GM12878 (cell line): ENCODE data around the gene PJA2. TPM values are rescaled to one million over a fixed set of nuclear protein-coding genes. Genes with fewer than 3 reads are reported as not detected.

Source experiments
- ATAC-seq: fragments of 200-7000 bp; cut with Tn5 transposase; 3 replicates; pipeline ENCODE4 v1.9.1; 2020; ENCODE audit warnings: mild to moderate bottlenecking, moderate library complexity
- Bru-seq: library from RNA; stranded (reverse); fragments of 400-500 nt; gene quantifications from one replicate; lab custom pipeline; 2021; lab: Mats Ljungman, UMichigan
- BruChase-seq, 2 experiments: library from RNA; stranded (reverse); fragments of 400-500 nt; gene quantifications; one replicate each; lab custom pipeline; 2021; lab: Mats Ljungman, UMichigan
- BruUV-seq: library from RNA; stranded (reverse); fragments of 400-500 nt; replicated peaks from 2 replicates; lab custom pipeline; 2021; lab: Mats Ljungman, UMichigan
- CTCF ChIA-PET: fragments of 300-600 bp; sonication (Branson Sonifier 250); formaldehyde crosslinking; extraction: SDS; loops from one replicate; lab custom pipeline; 2021; ENCODE audit warnings: inconsistent platforms; lab: Yijun Ruan, JAX
- POLR2A ChIA-PET: fragments of 350-600 bp; formaldehyde crosslinking; extraction: SDS; loops from one replicate; lab custom pipeline; 2021; ENCODE audit warnings: inconsistent platforms; lab: Charles Lee
- RAD21 ChIA-PET: fragments of 300-600 bp; sonication (Branson Sonifier 250); formaldehyde crosslinking; loops from one replicate; lab custom pipeline; 2023; ENCODE audit warnings: antibody characterized with exemption; ENCODE audit not compliant: unreplicated experiment; lab: Charles Lee
- SMC1A ChIA-PET: fragments of 300-600 bp; sonication (Branson Sonifier 250); formaldehyde crosslinking; loops from one replicate; lab custom pipeline; 2023; ENCODE audit not compliant: unreplicated experiment, uncharacterized antibody; lab: Charles Lee
- DNase-seq: peaks from one replicate; pipeline ENCODE4 v3.0.0-alpha.2; 2011; ENCODE audit warnings: low read depth, low spot score
- FAIRE-seq: peaks from 3 replicates; lab custom pipeline; 2011; peaks lifted over from hg19 to GRCh38; lab: Jason Lieb, UNC
- H2AFZ ChIP-seq: 2 replicates; pipeline ENCODE4 v1.6.0; 2011; ENCODE audit warnings: low read depth, low read length, control low read depth; ENCODE audit not compliant: control insufficient read depth
- H3K27ac ChIP-seq: 2 replicates; pipeline ENCODE4 v1.5.1; 2011; ENCODE audit warnings: control low read depth; ENCODE audit not compliant: control insufficient read depth, insufficient read depth
- H3K27me3 ChIP-seq, 2 experiments: replicated peaks in 1 of 2; 2 replicates each; pipeline versions ENCODE4 v1.6.0 to v1.6.1; 2011; ENCODE audit warnings: low read length in 1 of 2; ENCODE audit not compliant: control insufficient read depth in 2 of 2, insufficient read depth in 2 of 2
- H3K36me3 ChIP-seq, 2 experiments: 2 replicates each; pipeline ENCODE4 v1.5.1; 2011; ENCODE audit warnings: low read length in 1 of 2; ENCODE audit not compliant: control insufficient read depth in 2 of 2, insufficient read depth in 2 of 2
- H3K4me1 ChIP-seq: 2 replicates; pipeline ENCODE4 v1.6.1; 2011; ENCODE audit warnings: mild to moderate bottlenecking, low read length, moderate library complexity, mixed read lengths; ENCODE audit not compliant: control insufficient read depth, insufficient read depth
- H3K4me2 ChIP-seq: 2 replicates; pipeline ENCODE4 v1.6.0; 2011; ENCODE audit warnings: control low read depth; ENCODE audit not compliant: control insufficient read depth, insufficient read depth
- H3K4me3 ChIP-seq: fragments of 200-600 bp; sonication (generic); 2 replicates; pipeline ENCODE4 v1.5.1; 2016
- H3K79me2 ChIP-seq: 2 replicates; pipeline ENCODE4 v1.6.0; 2011; ENCODE audit warnings: low read length; ENCODE audit not compliant: control insufficient read depth, insufficient read depth
- H3K9ac ChIP-seq: 2 replicates; pipeline ENCODE4 v1.8.0; 2011; ENCODE audit warnings: low read length, control low read depth, mixed read lengths; ENCODE audit not compliant: control insufficient read depth, insufficient read depth
- H3K9me3 ChIP-seq: replicated peaks from 3 replicates; pipeline ENCODE4 v1.5.1; 2011; ENCODE audit warnings: mild to moderate bottlenecking, low read length; ENCODE audit not compliant: control insufficient read depth, insufficient read depth
- H4K20me1 ChIP-seq: 2 replicates; pipeline ENCODE4 v1.6.0; 2011; ENCODE audit not compliant: control insufficient read depth, insufficient read depth
- BACH1 ChIP-seq: fragments of 450-650 bp; IDR thresholded peaks from 2 replicates; pipeline ENCODE4 v1.6.1; 2017; ENCODE audit warnings: mild to moderate bottlenecking, borderline replicate concordance
- CHD4 ChIP-seq: fragments of 200-600 bp; sonication (generic); IDR thresholded peaks from 2 replicates; pipeline ENCODE4 v1.6.1; 2016; ENCODE audit warnings: mild to moderate bottlenecking
- CREM ChIP-seq: IDR thresholded peaks from 2 replicates; pipeline ENCODE4 v1.6.1; 2014; ENCODE audit warnings: antibody characterized with exemption, low read depth
- EED ChIP-seq: sonication (generic); IDR thresholded peaks from 2 replicates; pipeline ENCODE4 v1.6.1; 2016; ENCODE audit warnings: antibody characterized with exemption, low read depth
- EZH2 ChIP-seq: IDR thresholded peaks from 2 replicates; pipeline ENCODE4 v1.6.1; 2012; ENCODE audit warnings: low read depth, mild to moderate bottlenecking, control low read depth, inconsistent platforms, low read length, borderline replicate concordance; ENCODE audit not compliant: control insufficient read depth
- FOS ChIP-seq: IDR thresholded peaks from 3 replicates; pipeline ENCODE4 v1.6.1; 2011; ENCODE audit warnings: borderline replicate concordance; ENCODE audit not compliant: insufficient read length; ENCODE audit errors: extremely low read depth
- GATAD2B ChIP-seq: fragments of 450-650 bp; conservative IDR thresholded peaks from 2 replicates; pipeline ENCODE4 v1.6.1; 2017; ENCODE audit warnings: low read depth, mild to moderate bottlenecking, moderate library complexity
- HCFC1 ChIP-seq: fragments of 150-350 bp; IDR thresholded peaks from 2 replicates; pipeline ENCODE4 v1.6.1; 2014; ENCODE audit warnings: low read length
- IKZF2 ChIP-seq, 2 experiments: fragments of 450-650 bp; IDR thresholded peaks; 2 replicates each; pipeline ENCODE4 v1.6.1; 2017; ENCODE audit warnings: mild to moderate bottlenecking in 2 of 2, moderate library complexity in 2 of 2
- JUND ChIP-seq: IDR thresholded peaks from 2 replicates; pipeline ENCODE4 v1.6.1; 2012; ENCODE audit warnings: low read depth, mild to moderate bottlenecking, low read length, improper control_type of control experiment, moderate library complexity
- NBN ChIP-seq: fragments of 450-650 bp; IDR thresholded peaks from 2 replicates; pipeline ENCODE4 v1.6.1; 2016
- RFX5 ChIP-seq: IDR thresholded peaks from 2 replicates; pipeline ENCODE4 v1.6.1; 2011; ENCODE audit warnings: low read depth, low read length, improper control_type of control experiment
- SUPT20H ChIP-seq: IDR thresholded peaks from 2 replicates; pipeline ENCODE4 v1.6.1; 2011; ENCODE audit warnings: low read depth, mild to moderate bottlenecking, low read length, moderate library complexity, borderline replicate concordance; ENCODE audit not compliant: control insufficient read depth
- TAF1 ChIP-seq: IDR thresholded peaks from 2 replicates; pipeline ENCODE4 v1.6.1; 2011; ENCODE audit warnings: mild to moderate bottlenecking, low read depth, low read length, borderline replicate concordance
- TARDBP ChIP-seq: IDR thresholded peaks from 2 replicates; pipeline ENCODE4 v1.6.1; 2016; ENCODE audit warnings: borderline replicate concordance
- ZNF274 ChIP-seq: IDR thresholded peaks from one replicate; pipeline ENCODE4 v1.8.0; 2011; ENCODE audit not compliant: insufficient read length, insufficient read depth
- ZNF622 ChIP-seq: fragments of 450-650 bp; IDR thresholded peaks from 2 replicates; pipeline ENCODE4 v1.6.1; 2017; ENCODE audit warnings: mild to moderate bottlenecking, inconsistent platforms
- ZSCAN29 ChIP-seq: fragments of 450-650 bp; IDR thresholded peaks from 2 replicates; pipeline ENCODE4 v1.6.1; 2017; ENCODE audit warnings: mild to moderate bottlenecking, moderate library complexity
- WGBS: methylation state at CpG from one replicate; pipeline ENCODE4 v1.1.6; 2016; ENCODE audit warnings: low lambda C conversion rate; ENCODE audit not compliant: insufficient replicate concordance, insufficient coverage; ENCODE audit errors: missing lambda C conversion rate; 5-methylcytosine and 5-hydroxymethylcytosine counted together
- in situ Hi-C: fragments of 300-500 bp; cut with MboI; formaldehyde crosslinking; loops from 9 replicates; pipeline ENCODE4 v1.14.3; 2018; ENCODE audit warnings: mixed read lengths
- intact Hi-C: fragments of 100-400 bp; cut with micrococcal nuclease; formaldehyde crosslinking; loops from one replicate; pipeline ENCODE4 v1.14.2; 2022; ENCODE audit not compliant: unreplicated experiment
- long read RNA-seq, 2 experiments: library from polyadenylated mRNA; unstranded; transcript quantifications; one replicate each; pipeline ENCODE4 v2.0.0, GENCODE V29; 2019 to 2020
- polyA minus RNA-seq, 3 experiments: library from RNA; depleted of rRNA, polyadenylated mRNA; stranded (reverse); fragments of >200 nt; gene quantifications; 2 replicates each; pipeline ENCODE4 v1.2.3, GENCODE V29; 2011
- polyA plus RNA-seq, 11 experiments: library from polyadenylated mRNA; depleted of rRNA in 4 of 11; unstranded in 6 of 11; stranded (reverse) in 5 of 11; fragments of >200 nt; fragmentation: Nextera tagmentation in 4 of 11; fragmentation: Illumina TruSeq in 1 of 11; extraction: Ambion mirVana in 4 of 11; extraction: Trizol in 1 of 11; gene quantifications; 1 replicate in 1 of 11; 2 replicates in 10 of 11; pipeline versions ENCODE4 v1.2.1 to v1.2.3, GENCODE V29; 2011 to 2016; ENCODE audit warnings: inconsistent platforms in 2 of 11, missing spikeins in 2 of 11, low read depth in 1 of 11
- total RNA-seq, 4 experiments: library from RNA; depleted of rRNA in 3 of 4; stranded (reverse); fragments of >200 nt in 3 of 4; fragmentation: Illumina TruSeq in 1 of 4; extraction: Trizol in 1 of 4; gene quantifications; 2 replicates each; pipeline versions ENCODE4 v1.2.1 to v1.2.3, GENCODE V29; 2013 to 2021
- TF ChIP-seq, protein P1 (sequence below): fragments of 450-650 bp; conservative IDR thresholded peaks from 2 replicates; pipeline ENCODE4 v1.6.1; 2017; ENCODE audit warnings: mild to moderate bottlenecking, moderate library complexity

Gene PJA2
- 90.2 and 91.5 TPM in 2 replicates for total RNA-seq (2013; cell fraction: nucleolus; rRNA removed)
- total RNA-seq (2014; rRNA removed) (28.9 and 32.6 TPM in 2 replicates), total RNA-seq (2014; rRNA removed; fragmentation: Illumina TruSeq; extraction: Trizol) (52.1 and 52.7 TPM in 2 replicates), total RNA-seq (2021) (43.0 and 43.5 TPM in 2 replicates), polyA plus RNA-seq (2011; rRNA removed) (93.4 and 142 TPM in 2 replicates), polyA plus RNA-seq (2014; fragmentation: Illumina TruSeq; extraction: Trizol) (52.5 and 64.9 TPM in 2 replicates), polyA plus RNA-seq (2014; fragmentation: Nextera tagmentation; extraction: Ambion mirVana) (10 to 100 TPM; 27.8 to 28.2 TPM), polyA plus RNA-seq (2014; rRNA removed) (25.6 and 31.2 TPM in 2 replicates), polyA plus RNA-seq (2016; fragmentation: Nextera tagmentation; extraction: Ambion mirVana) (10 to 100 TPM; 58.0 to 58.7 TPM), polyA minus RNA-seq (2011; rRNA and poly(A)+ RNA removed) (87.6 and 117 TPM in 2 replicates), Bru-seq, nascent RNA (percentile 95 among the genes with signal in this experiment), BruChase-seq, experiment 1, labeled RNA remaining after a 6-hour chase (percentile 94 among the genes with signal in this experiment), BruChase-seq, experiment 2, labeled RNA remaining after a 2-hour chase (percentile 95 among the genes with signal in this experiment)
- 23.0 TPM for polyA plus RNA-seq (2011; ENCODE audit: low read depth)
- 29.4 and 37.6 TPM in 2 replicates for polyA plus RNA-seq (2011; cell fraction: cytosol; rRNA removed)
- polyA plus RNA-seq (2011; cell fraction: nucleus; rRNA removed), result 29.6 and 35.0 TPM in 2 replicates
- polyA plus RNA-seq (2012), result 39.1 and 49.3 TPM in 2 replicates
- 32.6 and 35.9 TPM in 2 replicates for polyA minus RNA-seq (2011; cell fraction: cytosol; rRNA and poly(A)+ RNA removed)
- polyA minus RNA-seq (2011; cell fraction: nucleus; rRNA and poly(A)+ RNA removed), result 35.3 and 44.2 TPM in 2 replicates
- long read RNA-seq, experiment 1, full-length matches to known transcripts, result 4 of 9 reads
- long read RNA-seq, experiment 1, partial matches to known transcripts, result 3 of 9 reads
- long read RNA-seq, experiment 1, other reads (novel, unspliced or antisense), result 2 of 9 reads
- long read RNA-seq, experiment 2, full-length matches to known transcripts, result 11 of 66 reads
- long read RNA-seq, experiment 2, partial matches to known transcripts, result 28 of 66 reads
- long read RNA-seq, experiment 2, other reads (novel, unspliced or antisense), result 27 of 66 reads

DNA sequence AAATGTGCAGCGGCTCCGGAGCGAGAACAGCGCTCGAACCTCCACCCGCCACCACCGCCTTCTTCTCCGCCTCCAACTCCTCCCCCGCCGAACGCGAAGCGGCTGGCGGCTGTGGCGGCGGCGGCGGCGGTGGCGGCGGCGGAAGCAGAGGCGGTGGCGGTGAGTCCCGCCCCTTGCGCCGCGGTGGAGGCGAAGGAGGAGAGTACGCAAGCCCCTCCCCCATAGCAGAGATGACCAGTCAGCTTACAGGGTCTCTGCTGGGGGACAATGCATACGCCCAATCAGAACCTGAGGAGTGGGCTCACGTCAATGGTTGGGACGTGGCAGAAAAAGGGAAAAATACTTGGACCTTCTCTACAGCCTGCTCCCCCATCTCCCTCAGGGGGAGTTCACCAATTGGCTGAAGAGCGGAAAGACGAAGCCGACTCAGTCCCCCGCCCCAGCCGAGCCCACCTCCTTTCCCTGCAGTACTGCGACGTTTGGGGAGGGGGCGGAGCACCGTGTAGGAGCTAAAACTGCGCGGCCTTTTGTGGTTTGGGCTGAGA, at the start of gene PJA2:
TSS of gene PJA2 (minus strand) at position 131 of the 545 bp plus-strand sequence. CDS start 26,541 bp downstream, outside the sequence.
- peak within 1 kb of the TSS; percentile 88 for H3K4me2 ChIP-seq
- RAD21 ChIA-PET, result interaction anchor here (0.7 to 1.5 kb wide), 3 partner anchors 19 to 552 kb away, joined by 3 to 4 read pairs (median 3); no protein-coding TSS in a partner anchor
- H3K79me2 ChIP-seq, result peaks cover 46% of the 10 kb centered on the region
- WGBS, result 3% methylated on average over 30 of the region's 44 CpGs
- peaks cover 3% of the 10 kb centered on the region; the same call in 2 of the 3 replicates for H3K9me3 ChIP-seq
- peak within 1 kb of the TSS; percentile 93 for H3K9ac ChIP-seq
- no peaks in the 10 kb centered on the region for H3K27me3 ChIP-seq
- ATAC-seq (peak; percentile 84), DNase-seq (peak; percentile 99), FAIRE-seq (peak; percentile 99)
- peaks cover 0 to 3% of the 10 kb centered on the region in 2 experiments; a peak in 1 of 4 replicates for H3K36me3 ChIP-seq
- H3K4me3 ChIP-seq, result peak within 1 kb of the TSS; percentile 92
- peak within 1 kb of the TSS; percentile 98 for H3K27ac ChIP-seq
- H3K4me1 ChIP-seq, result peaks cover 10% of the 10 kb centered on the region; the same call in 1 of the 2 replicates
- SMC1A ChIA-PET, result interaction anchor here (1.0 kb wide), 1 partner anchor 44 kb away, joined by 3 read pairs; no protein-coding TSS in a partner anchor
- H4K20me1 ChIP-seq, result no peaks in the 10 kb centered on the region
- peak within 1 kb of the TSS; percentile 86 for H2AFZ ChIP-seq
- in situ Hi-C loops, result no loop called here
- intact Hi-C loops, result loop anchor here (1.0 to 10.0 kb wide), 4 partner anchors 279 to 1028 kb away; partner anchors contain the start of genes FBXL17 and MAN2A1
- CTCF ChIA-PET, result interaction anchor here (0.5 kb wide), 1 partner anchor 681 kb away, joined by 4 read pairs; no protein-coding TSS in a partner anchor
- POLR2A ChIA-PET, result interaction anchor here (0.6 to 1.6 kb wide), 9 partner anchors 8 to 1789 kb away, joined by 3 to 7 read pairs (median 4); no protein-coding TSS in a partner anchor
- no TSS peak for BruUV-seq
- TF ChIP-seq ZNF274 (no peak), ZSCAN29 (no peak), CREM (peak; percentile 88), RFX5 (peak; percentile 98), FOS (peak; percentile 53), BACH1 (no peak; the same call in 1 of the 2 replicates), SUPT20H (no peak), HCFC1 (0 out of 2 replicates have a peak, but pooled peaks have one; percentile 22), IKZF2 (IDR thresholded peaks at IDR 0.05) (peak; percentile 84 to 87; a peak in 2 of 4 replicates), TAF1 (peak; percentile 46; the same call in 1 of the 2 replicates), EED (no peak; the same call in none of the 2 replicates), TARDBP (no peak), ZNF622 (no peak), JUND (no peak), EZH2 (no peak), NBN (no peak), GATAD2B (no peak), CHD4 (no peak)
- TF ChIP-seq, protein P1, sequence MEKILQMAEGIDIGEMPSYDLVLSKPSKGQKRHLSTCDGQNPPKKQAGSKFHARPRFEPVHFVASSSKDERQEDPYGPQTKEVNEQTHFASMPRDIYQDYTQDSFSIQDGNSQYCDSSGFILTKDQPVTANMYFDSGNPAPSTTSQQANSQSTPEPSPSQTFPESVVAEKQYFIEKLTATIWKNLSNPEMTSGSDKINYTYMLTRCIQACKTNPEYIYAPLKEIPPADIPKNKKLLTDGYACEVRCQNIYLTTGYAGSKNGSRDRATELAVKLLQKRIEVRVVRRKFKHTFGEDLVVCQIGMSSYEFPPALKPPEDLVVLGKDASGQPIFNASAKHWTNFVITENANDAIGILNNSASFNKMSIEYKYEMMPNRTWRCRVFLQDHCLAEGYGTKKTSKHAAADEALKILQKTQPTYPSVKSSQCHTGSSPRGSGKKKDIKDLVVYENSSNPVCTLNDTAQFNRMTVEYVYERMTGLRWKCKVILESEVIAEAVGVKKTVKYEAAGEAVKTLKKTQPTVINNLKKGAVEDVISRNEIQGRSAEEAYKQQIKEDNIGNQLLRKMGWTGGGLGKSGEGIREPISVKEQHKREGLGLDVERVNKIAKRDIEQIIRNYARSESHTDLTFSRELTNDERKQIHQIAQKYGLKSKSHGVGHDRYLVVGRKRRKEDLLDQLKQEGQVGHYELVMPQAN, result no peak
